GM06990 (cell line): ENCODE data around the gene CAPZA2.

Experiments
- DNase-seq: peaks from one replicate; pipeline ENCODE4 v3.0.0-alpha.2; 2011; ENCODE audit not compliant: insufficient read length; ENCODE audit errors: extremely low read depth
- H3K27me3 ChIP-seq: replicated peaks from 2 replicates; pipeline ENCODE4 v1.6.0; 2011; ENCODE audit warnings: low read length; ENCODE audit not compliant: control insufficient read depth, insufficient read depth
- H3K36me3 ChIP-seq: 2 replicates; pipeline ENCODE4 v1.5.1; 2011; ENCODE audit warnings: low read length; ENCODE audit not compliant: control insufficient read depth, insufficient read depth
- H3K4me3 ChIP-seq: replicated peaks from 2 replicates; pipeline ENCODE4 v1.5.1; 2011; ENCODE audit warnings: low read depth, mild to moderate bottlenecking, control low read depth, low read length
- CTCF ChIP-seq: IDR thresholded peaks from 2 replicates; pipeline ENCODE4 v1.5.1; 2011; ENCODE audit warnings: low read length, control low read depth, mild to moderate bottlenecking, inconsistent platforms; ENCODE audit not compliant: insufficient read depth, poor library complexity, severe bottlenecking

CAPZA2 gene

GRCh38 chr7:116888895-116889294 is 26.5 kb downstream of the CAPZA2 start:
- no peak for DNase-seq
- TF ChIP-seq CTCF: no peak
- no peaks in the 10 kb centered on the region; the same call in none of the 2 replicates for H3K36me3 ChIP-seq
- H3K4me3 ChIP-seq: no peak overlapping the region
- H3K27me3 ChIP-seq: no peaks in the 10 kb centered on the region

- Histone ChIP-seq H3K27me3 (no peaks in the 10 kb centered on the region), H3K4me3 (no peak overlapping the region), H3K36me3 (no peaks in the 10 kb centered on the region; the same call in 1 of the 2 replicates)
- TF ChIP-seq CTCF: no peak
- no peak for DNase-seq
These were observed 33.5 kb downstream of the CAPZA2 start for GRCh38 chr7:116895849-116896248.

- TF ChIP-seq CTCF: no peak
- DNase-seq: no peak
These were observed 35.3 kb downstream of the CAPZA2 start for GRCh38 chr7:116897661-116898060.

GRCh38 chr7:116899308-116899707 is 36.9 kb downstream of the CAPZA2 start:
- no peak for TF ChIP-seq CTCF
- Histone ChIP-seq H3K36me3 (no peaks in the 10 kb centered on the region; the same call in 1 of the 2 replicates), H3K27me3 (no peaks in the 10 kb centered on the region), H3K4me3 (no peak overlapping the region)
- no peak for DNase-seq

More at GRCh38 chr7:116897661-116898060, 35.3 kb downstream of the CAPZA2 start:
- H3K36me3 ChIP-seq: no peaks in the 10 kb centered on the region; the same call in 1 of the 2 replicates
- no peaks in the 10 kb centered on the region for H3K27me3 ChIP-seq
- no peak overlapping the region for H3K4me3 ChIP-seq

GRCh38 chr7:116901143-116901542 is 38.8 kb downstream of the CAPZA2 start:
- no peak overlapping the region for H3K4me3 ChIP-seq
- no peaks in the 10 kb centered on the region for H3K27me3 ChIP-seq
- TF ChIP-seq CTCF: no peak
- DNase-seq: no peak
- H3K36me3 ChIP-seq: no peaks in the 10 kb centered on the region; the same call in 1 of the 2 replicates

GRCh38 chr7:116902867-116903266 is 40.5 kb downstream of the CAPZA2 start:
- no peak for TF ChIP-seq CTCF
- no peaks in the 10 kb centered on the region for H3K27me3 ChIP-seq
- H3K4me3 ChIP-seq: no peak overlapping the region
- H3K36me3 ChIP-seq: no peaks in the 10 kb centered on the region; the same call in none of the 2 replicates
- DNase-seq: no peak
